Fibroblast of lung (primary cell): ENCODE results near the gene ITGB1. TPM values are rescaled to one million over a fixed set of nuclear protein-coding genes. Genes with fewer than 3 reads are reported as not detected.

Source experiments
- DNase-seq, 2 donors: peaks; one replicate each; pipeline versions ENCODE4 v3.0.0 to v3.0.0-alpha.2; 2010; ENCODE audit warnings: low read depth in 2 of 2
- H2AFZ ChIP-seq: 2 replicates; pipeline ENCODE4 v1.5.1; 2012; ENCODE audit warnings: low read length, control low read depth, inconsistent platforms
- H3K27ac ChIP-seq: 2 replicates; pipeline ENCODE4 v1.5.1; 2011; ENCODE audit warnings: low read length, control low read depth; ENCODE audit not compliant: insufficient read depth
- H3K27me3 ChIP-seq: 2 replicates; pipeline ENCODE4 v1.5.1; 2011; ENCODE audit warnings: mild to moderate bottlenecking, low read length; ENCODE audit not compliant: control insufficient read depth, insufficient read depth
- H3K36me3 ChIP-seq: 2 replicates; pipeline ENCODE4 v1.5.1; 2011; ENCODE audit warnings: low read length; ENCODE audit not compliant: control insufficient read depth, insufficient read depth
- H3K4me1 ChIP-seq: 2 replicates; pipeline ENCODE4 v1.5.1; 2011; ENCODE audit warnings: low read length; ENCODE audit not compliant: control insufficient read depth, insufficient read depth; ENCODE audit errors: extremely low read depth
- H3K4me2 ChIP-seq: 2 replicates; pipeline ENCODE4 v1.5.1; 2011; ENCODE audit warnings: low read length, control low read depth; ENCODE audit not compliant: insufficient read depth; ENCODE audit errors: extremely low read depth
- H3K4me3 ChIP-seq, 4 experiments: fragments of 200-600 bp in 1 of 4; sonication (generic) in 1 of 4; replicated peaks in 1 of 4; 2 replicates each; pipeline ENCODE4 v1.5.1; 2011 to 2016; ENCODE audit warnings: low read length in 4 of 4, low read depth in 3 of 4, mild to moderate bottlenecking in 3 of 4, control low read depth in 2 of 4, inconsistent platforms in 1 of 4, mixed read lengths in 1 of 4; ENCODE audit not compliant: insufficient read depth in 1 of 4; ENCODE audit errors: control extremely low read depth in 1 of 4
- H3K79me2 ChIP-seq: 2 replicates; pipeline ENCODE4 v1.5.1; 2012; ENCODE audit warnings: mild to moderate bottlenecking, low read length, inconsistent platforms; ENCODE audit not compliant: control insufficient read depth, insufficient read depth
- H3K9ac ChIP-seq: 2 replicates; pipeline ENCODE4 v1.5.1; 2011; ENCODE audit warnings: mild to moderate bottlenecking, low read length, control low read depth; ENCODE audit not compliant: insufficient read depth
- H3K9me3 ChIP-seq: 2 replicates; pipeline ENCODE4 v1.5.1; 2012; ENCODE audit warnings: low read depth, low read length; ENCODE audit not compliant: control insufficient read depth, insufficient read depth
- H4K20me1 ChIP-seq: 2 replicates; pipeline ENCODE4 v1.5.1; 2011; ENCODE audit warnings: low read length; ENCODE audit not compliant: control insufficient read depth, insufficient read depth; ENCODE audit errors: extremely low read depth
- CTCF ChIP-seq, 2 donors: IDR thresholded peaks in 1 of 2; conservative IDR thresholded peaks in 1 of 2; 1 replicate in 1 of 2; 2 replicates in 1 of 2; pipeline ENCODE4 v1.5.1; 2011 to 2012; ENCODE audit warnings: low read length in 2 of 2, control low read depth in 1 of 2, inconsistent platforms in 1 of 2, low read depth in 1 of 2, mild to moderate bottlenecking in 1 of 2
- EZH2 ChIP-seq: IDR thresholded peaks from 2 replicates; pipeline ENCODE4 v1.5.1; 2012; ENCODE audit warnings: low read length, control low read depth, mild to moderate bottlenecking; ENCODE audit errors: missing control alignments
- polyA plus RNA-seq, 2 donors: library from polyadenylated mRNA; depleted of rRNA in 1 of 2; stranded (reverse) in 1 of 2; unstranded in 1 of 2; fragments of >200 nt; gene quantifications; 2 replicates each; pipeline ENCODE4 v1.2.1, GENCODE V29; 2011 to 2012; ENCODE audit warnings: missing spikeins in 1 of 2
- total RNA-seq: library from RNA; depleted of rRNA; stranded (reverse); fragments of >200 nt; gene quantifications from 2 replicates; pipeline ENCODE4 v1.2.1, GENCODE V29; 2014

ITGB1 gene
- total and polyA plus RNA-seq, 2 donors (not counting 1 experiment from before 2014, with no cell fraction given) = 2,456 to 3,450 TPM

GRCh38 chr10:32985775-32986350, 27.8 kb upstream of the ITGB1 start:
- Histone ChIP-seq H3K4me3 (no peak overlapping the region), H3K4me1 (peaks cover 36% of the 10 kb centered on the region)
- peak; percentile 92 to 93 for DNase-seq

GRCh38 chr10:32985341-32985764, 27.3 kb upstream of the ITGB1 start:
- Histone ChIP-seq H2AFZ (no peak overlapping the region), H4K20me1 (no peaks in the 10 kb centered on the region), H3K36me3 (no peaks in the 10 kb centered on the region), H3K27me3 (no peaks in the 10 kb centered on the region), H3K27ac (peak overlapping the region; percentile 79), H3K79me2 (peaks cover 2% of the 10 kb centered on the region), H3K4me1 (peaks cover 37% of the 10 kb centered on the region), H3K4me2 (peak overlapping the region; percentile 3), H3K4me3 (no peak overlapping the region), H3K9ac (no peak overlapping the region), H3K9me3 (no peaks in the 10 kb centered on the region)
- TF ChIP-seq CTCF (conservative IDR thresholded peaks at IDR 0.05 in 1 of 2, IDR thresholded peaks at IDR 0.05 in 1 of 2; ENCODE audit: low read depth in 1 of 2, low read length in 2 of 2) (no peak), EZH2 (no peak)
- peak in 1 of 2 donors; percentile 51 for DNase-seq

More at GRCh38 chr10:32985775-32986350, 27.8 kb upstream of the ITGB1 start:
- Histone ChIP-seq H3K4me2 (peak overlapping the region; percentile 3), H3K79me2 (peaks cover 2% of the 10 kb centered on the region), H3K9me3 (no peaks in the 10 kb centered on the region), H3K27ac (peak overlapping the region; percentile 79), H2AFZ (no peak overlapping the region), H3K9ac (no peak overlapping the region), H3K36me3 (no peaks in the 10 kb centered on the region), H3K27me3 (no peaks in the 10 kb centered on the region), H4K20me1 (no peaks in the 10 kb centered on the region)
- no peak for TF ChIP-seq EZH2
- no peak for TF ChIP-seq CTCF (conservative IDR thresholded peaks at IDR 0.05 in 1 of 2, IDR thresholded peaks at IDR 0.05 in 1 of 2; ENCODE audit: low read depth in 1 of 2, low read length in 2 of 2)

GRCh38 chr10:32984003-32984600, 26.1 kb upstream of the ITGB1 start:
- H3K4me2 ChIP-seq = peak overlapping the region; percentile 56

More at GRCh38 chr10:32984003-32984600, 26.1 kb upstream of the ITGB1 start:
- no peaks in the 10 kb centered on the region for H3K27me3 ChIP-seq
- peaks cover 2% of the 10 kb centered on the region for H3K79me2 ChIP-seq
- H3K9ac ChIP-seq = no peak overlapping the region
- no peak overlapping the region for H2AFZ ChIP-seq
- no peak overlapping the region for H3K4me3 ChIP-seq
- no peaks in the 10 kb centered on the region for H3K36me3 ChIP-seq
- TF ChIP-seq CTCF (conservative IDR thresholded peaks at IDR 0.05 in 1 of 2, IDR thresholded peaks at IDR 0.05 in 1 of 2; ENCODE audit: low read depth in 1 of 2, low read length in 2 of 2) = no peak
- TF ChIP-seq EZH2 = no peak
- no peak for DNase-seq
- no peaks in the 10 kb centered on the region for H3K9me3 ChIP-seq
- peaks cover 41% of the 10 kb centered on the region for H3K4me1 ChIP-seq
- no peaks in the 10 kb centered on the region for H4K20me1 ChIP-seq
- H3K27ac ChIP-seq = peak overlapping the region; percentile 98
